Fibroblast of villous mesenchyme (primary cell): ENCODE results near the gene ATP8A2. TPM values are rescaled to one million over a fixed set of nuclear protein-coding genes. Genes with fewer than 3 reads are reported as not detected.

Experiments used
- DNase-seq: peaks from one replicate; pipeline ENCODE4 v3.0.0-alpha.2; 2010; ENCODE audit warnings: low read depth
- H3K4me3 ChIP-seq: 2 replicates; pipeline ENCODE4 v1.5.1; 2011; ENCODE audit warnings: low read depth, mild to moderate bottlenecking, low read length
- total RNA-seq: library from RNA; depleted of rRNA; stranded (reverse); fragments of >200 nt; gene quantifications from 2 replicates; pipeline ENCODE4 v1.2.3, GENCODE V29; 2012
- TF ChIP-seq, protein P1 (sequence below): IDR thresholded peaks from 2 replicates; pipeline ENCODE4 v1.5.1; 2012; ENCODE audit warnings: low read depth, mild to moderate bottlenecking, low read length; ENCODE audit not compliant: insufficient read depth

Gene ATP8A2
- total RNA-seq, 1 donor = under 0.01 TPM

DNA sequence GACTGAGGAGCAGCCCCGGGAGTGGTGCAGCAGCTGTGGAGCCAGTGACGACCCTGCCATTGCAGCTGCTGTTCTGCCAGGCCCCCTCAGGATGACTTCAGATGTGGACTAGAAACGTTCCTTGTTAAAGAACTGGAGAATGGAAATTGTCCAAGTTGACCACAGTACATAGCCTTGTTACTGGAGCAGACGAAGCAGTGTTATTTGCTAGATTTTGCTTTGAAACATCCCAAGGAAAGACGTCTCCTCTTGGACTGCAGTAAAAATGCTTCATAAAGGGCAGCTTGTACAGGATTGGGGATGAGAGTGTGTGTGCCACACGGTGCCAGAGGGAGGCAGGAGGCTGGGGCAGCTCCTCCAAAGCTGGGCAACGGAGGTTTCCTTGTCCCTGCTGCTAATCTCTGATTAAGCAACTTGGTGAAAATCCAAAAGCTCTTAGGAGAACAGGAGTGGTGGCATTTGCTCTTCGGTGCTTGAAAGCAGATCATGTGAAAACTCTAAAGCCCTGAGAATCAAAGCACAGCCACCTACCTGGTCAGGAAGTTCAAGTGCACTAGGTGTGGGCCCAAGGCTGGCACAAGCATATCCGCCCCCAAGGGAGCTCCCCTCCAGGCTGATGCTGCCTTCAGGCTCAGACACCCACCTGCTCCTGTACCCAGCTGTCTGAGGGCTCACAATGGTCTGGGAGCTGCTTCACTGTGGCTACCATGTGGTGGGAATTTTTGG lies 645.6 kb downstream of the ATP8A2 start:
- TF ChIP-seq, protein P1, sequence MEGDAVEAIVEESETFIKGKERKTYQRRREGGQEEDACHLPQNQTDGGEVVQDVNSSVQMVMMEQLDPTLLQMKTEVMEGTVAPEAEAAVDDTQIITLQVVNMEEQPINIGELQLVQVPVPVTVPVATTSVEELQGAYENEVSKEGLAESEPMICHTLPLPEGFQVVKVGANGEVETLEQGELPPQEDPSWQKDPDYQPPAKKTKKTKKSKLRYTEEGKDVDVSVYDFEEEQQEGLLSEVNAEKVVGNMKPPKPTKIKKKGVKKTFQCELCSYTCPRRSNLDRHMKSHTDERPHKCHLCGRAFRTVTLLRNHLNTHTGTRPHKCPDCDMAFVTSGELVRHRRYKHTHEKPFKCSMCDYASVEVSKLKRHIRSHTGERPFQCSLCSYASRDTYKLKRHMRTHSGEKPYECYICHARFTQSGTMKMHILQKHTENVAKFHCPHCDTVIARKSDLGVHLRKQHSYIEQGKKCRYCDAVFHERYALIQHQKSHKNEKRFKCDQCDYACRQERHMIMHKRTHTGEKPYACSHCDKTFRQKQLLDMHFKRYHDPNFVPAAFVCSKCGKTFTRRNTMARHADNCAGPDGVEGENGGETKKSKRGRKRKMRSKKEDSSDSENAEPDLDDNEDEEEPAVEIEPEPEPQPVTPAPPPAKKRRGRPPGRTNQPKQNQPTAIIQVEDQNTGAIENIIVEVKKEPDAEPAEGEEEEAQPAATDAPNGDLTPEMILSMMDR = no peak
- no peak overlapping the region for H3K4me3 ChIP-seq
- DNase-seq = no peak

DNA sequence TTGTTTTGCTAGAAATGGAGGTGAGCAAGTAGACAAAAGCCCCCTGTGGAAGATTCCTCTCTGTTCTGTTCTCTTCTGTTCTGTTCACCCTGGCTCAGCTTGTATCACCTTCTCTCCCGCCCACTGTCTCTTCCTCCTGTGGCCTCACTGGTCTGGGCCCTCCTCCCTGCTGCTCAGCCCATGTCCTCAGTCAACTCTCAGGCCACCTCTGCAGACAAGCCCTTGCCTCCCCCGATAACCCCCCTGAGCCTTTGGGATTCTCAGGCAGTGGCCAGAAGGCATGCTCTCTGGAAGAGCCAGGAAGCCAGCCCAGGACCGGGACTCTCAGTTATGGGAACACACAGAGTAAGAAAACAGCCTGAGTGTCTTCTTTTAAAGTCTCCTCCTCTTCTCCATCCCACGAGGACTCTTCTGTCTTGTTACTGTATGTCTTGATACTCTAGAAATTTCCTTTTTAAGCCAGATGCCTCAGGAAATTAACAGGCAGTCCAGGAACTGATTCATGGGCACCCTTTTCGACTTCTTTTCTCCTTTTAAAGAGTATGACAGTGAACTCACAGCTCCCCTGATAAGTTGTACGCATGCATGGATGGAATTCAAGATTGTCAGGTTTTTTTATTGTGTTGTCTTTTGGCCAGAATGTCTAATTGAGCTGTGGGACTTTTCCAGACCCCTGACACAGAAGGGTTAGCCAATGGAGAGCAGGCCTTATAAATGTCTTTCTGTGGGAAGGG lies 646.3 kb downstream of the ATP8A2 start:
- DNase-seq = no peak
- TF ChIP-seq, protein P1 = no peak

DNA sequence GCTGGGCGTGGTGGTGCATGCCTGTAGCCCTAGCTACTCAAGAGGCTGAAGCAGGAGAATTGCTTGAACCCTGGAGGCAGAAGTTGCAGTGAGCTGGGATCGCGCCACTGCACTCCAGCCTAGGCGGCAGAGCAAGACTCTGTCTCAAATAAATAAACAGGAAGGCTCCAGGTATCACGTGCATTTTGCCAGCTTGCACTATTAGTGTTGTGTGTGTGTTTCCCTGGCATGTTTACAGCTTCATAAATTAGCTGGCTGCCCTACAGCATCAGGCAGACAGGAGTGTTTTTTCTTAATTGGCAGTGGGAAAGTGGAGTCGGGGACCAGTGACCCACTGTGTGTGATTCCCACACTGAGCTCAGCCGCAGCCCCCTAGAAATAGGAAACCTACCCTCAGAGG lies 647.5 kb downstream of the ATP8A2 start:
- DNase-seq = no peak
- TF ChIP-seq, protein P1 = no peak
- no peak overlapping the region for H3K4me3 ChIP-seq

More for the DNA sequence above, 646.3 kb downstream of the ATP8A2 start:
- no peak overlapping the region for H3K4me3 ChIP-seq

DNA sequence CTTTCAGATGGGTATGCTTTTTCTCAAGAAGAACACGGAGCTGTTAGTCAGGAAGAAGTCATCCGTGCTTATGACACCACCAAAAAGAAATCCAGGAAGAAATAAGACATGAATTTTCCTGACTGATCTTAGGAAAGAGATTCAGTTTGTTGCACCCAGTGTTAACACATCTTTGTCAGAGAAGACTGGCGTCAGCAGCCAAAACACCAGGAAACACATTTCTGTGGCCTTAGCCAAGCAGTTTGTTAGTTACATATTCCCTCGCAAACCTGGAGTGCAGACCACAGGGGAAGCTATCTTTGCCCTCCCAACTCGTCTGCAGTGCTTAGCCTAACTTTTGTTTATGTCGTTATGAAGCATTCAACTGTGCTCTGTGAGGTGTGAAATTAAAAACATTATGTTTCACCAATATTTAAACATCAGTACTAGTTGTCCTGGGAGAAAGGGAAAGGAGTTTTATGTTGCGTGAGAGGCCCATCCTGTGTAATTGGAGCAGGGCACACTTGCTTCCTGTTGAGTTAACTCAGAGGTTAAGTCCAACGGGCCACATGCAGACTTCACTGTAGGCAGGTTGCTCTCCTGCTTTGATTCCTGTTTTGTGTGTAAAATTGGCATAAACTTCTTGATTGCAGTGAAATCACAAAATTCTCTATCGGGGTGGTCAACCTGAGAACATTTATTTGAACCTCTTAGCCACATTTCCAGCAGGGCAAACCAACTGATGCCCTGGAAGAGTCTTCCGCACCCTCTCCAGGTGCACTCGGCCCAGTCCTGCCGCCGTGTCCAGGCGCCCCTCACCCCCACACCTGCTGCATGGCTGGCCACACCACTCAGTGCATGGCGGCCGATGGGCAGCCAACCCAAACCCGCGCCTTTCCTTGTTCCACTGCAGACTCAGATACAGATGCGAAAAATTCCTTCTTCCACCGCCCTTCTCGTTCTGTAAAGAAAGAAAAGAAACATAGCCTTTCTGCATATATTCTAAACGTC lies 648.4 kb downstream of the ATP8A2 start:
- H3K4me3 ChIP-seq = no peak overlapping the region
- DNase-seq = no peak
- TF ChIP-seq, protein P1 = no peak

DNA sequence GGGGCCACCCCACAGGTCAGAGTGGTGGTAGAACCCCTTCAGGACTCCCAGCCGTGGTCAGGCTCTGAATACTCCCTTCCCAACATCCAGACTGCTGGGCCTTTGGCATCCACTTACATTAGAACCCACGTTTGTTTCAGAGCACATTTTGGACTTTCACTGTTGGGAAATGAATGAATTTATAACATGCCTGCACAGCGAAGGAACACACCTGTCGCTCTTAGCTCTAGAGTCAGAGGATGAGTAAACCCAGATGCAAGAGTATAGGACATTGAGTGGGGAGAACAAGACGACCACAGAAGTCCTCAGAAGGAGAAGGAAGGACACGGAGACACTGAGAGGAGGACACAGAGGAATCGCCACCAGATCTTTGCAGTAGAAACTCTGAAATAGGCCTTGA lies 649.1 kb downstream of the ATP8A2 start:
- no peak for DNase-seq
- no peak overlapping the region for H3K4me3 ChIP-seq
- TF ChIP-seq, protein P1 = no peak

DNA sequence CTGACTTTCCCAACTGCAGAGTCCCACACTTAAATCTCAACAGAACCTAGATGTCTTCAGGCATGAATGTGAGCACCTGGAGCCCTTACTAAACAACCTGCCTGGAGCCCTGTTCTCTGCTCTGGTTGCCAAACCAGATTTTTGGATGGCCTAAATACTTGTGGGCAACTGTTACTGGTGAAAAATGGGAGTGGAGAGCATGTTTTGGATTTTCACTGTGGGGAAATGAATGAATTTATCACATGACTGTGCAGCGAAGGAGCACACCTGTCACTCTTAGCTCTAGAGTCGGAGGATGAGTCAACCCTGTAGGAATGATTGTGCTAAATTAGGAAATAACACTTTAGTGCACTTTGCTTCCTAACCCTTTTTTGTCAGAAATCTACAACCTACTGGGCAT lies 649.7 kb downstream of the ATP8A2 start:
- TF ChIP-seq, protein P1 = no peak
- no peak overlapping the region for H3K4me3 ChIP-seq
- no peak for DNase-seq
